ENCODE measurements around the gene VWA8. TPM values are rescaled to one million over a fixed set of nuclear protein-coding genes. Genes with fewer than 3 reads are reported as not detected.
"Not testable (repeated sequence)": the region's sequence is repeated elsewhere in the genome, so short reads cannot be mapped to it uniquely, and the experiment has no call there.

Gene VWA8
- total RNA-seq, 1 experiment from 2014 or later, result 9.9 TPM

- in situ Hi-C loops (cut with HindIII; ENCODE audit: low pct_unique_long_range_greater_than_20kb, low sequenced_read_pairs), result no loop called here
- no peak for DNase-seq (ENCODE audit: low read depth)
Measured at GRCh38 chr13:41631296-41631965, 329.5 kb downstream of the VWA8 start.

DNA sequence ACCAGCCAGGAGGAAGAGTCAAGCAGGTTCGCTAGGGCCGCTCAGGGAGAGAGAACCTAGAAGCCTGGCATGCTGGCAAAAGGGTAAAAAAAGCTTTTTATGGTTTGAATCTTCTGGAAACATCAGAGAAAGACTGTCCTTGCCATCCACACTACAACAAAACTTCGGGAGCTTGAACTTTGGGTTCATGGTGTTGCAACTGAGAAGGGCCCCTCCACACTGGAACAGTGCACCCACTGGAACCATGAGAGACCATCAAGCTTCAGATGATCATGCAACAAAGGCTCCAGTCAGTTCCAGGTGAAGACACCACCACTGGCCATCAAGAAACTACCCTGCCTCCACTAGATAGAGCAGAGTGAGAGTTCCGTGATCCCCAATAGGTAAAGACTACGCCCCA, 333.5 kb downstream of the VWA8 start:
- in situ Hi-C loops (cut with HindIII; ENCODE audit: low pct_unique_long_range_greater_than_20kb, low sequenced_read_pairs), result no loop called here
- DNase-seq (ENCODE audit: low read depth), result no peak

DNA sequence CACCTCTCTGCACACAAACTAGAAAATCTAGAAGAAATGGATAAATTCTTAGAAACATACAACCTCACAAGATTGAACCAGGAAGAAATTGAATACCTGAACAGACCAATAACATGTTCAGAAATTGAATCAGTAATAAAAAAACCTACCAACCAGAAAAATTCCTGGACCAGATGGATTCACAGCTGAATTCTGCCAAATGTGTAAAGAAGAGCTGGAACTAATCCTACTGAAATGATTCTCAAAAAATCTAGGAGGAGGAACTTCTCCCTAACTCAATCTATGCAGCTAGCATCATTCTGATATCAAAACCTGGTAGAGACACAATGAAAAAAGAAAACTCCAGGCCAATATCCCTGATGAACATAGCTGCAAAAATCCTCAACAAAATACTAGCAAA, 336.9 kb downstream of the VWA8 start:
- in situ Hi-C loops (cut with HindIII; ENCODE audit: low pct_unique_long_range_greater_than_20kb, low sequenced_read_pairs), result no loop called here
- no peak for DNase-seq (ENCODE audit: low read depth)

GRCh38 chr13:41622432-41623429, 338.2 kb downstream of the VWA8 start:
- in situ Hi-C loops (cut with HindIII; ENCODE audit: low pct_unique_long_range_greater_than_20kb, low sequenced_read_pairs), result no loop called here
- no peak for DNase-seq (ENCODE audit: low read depth)

DNA sequence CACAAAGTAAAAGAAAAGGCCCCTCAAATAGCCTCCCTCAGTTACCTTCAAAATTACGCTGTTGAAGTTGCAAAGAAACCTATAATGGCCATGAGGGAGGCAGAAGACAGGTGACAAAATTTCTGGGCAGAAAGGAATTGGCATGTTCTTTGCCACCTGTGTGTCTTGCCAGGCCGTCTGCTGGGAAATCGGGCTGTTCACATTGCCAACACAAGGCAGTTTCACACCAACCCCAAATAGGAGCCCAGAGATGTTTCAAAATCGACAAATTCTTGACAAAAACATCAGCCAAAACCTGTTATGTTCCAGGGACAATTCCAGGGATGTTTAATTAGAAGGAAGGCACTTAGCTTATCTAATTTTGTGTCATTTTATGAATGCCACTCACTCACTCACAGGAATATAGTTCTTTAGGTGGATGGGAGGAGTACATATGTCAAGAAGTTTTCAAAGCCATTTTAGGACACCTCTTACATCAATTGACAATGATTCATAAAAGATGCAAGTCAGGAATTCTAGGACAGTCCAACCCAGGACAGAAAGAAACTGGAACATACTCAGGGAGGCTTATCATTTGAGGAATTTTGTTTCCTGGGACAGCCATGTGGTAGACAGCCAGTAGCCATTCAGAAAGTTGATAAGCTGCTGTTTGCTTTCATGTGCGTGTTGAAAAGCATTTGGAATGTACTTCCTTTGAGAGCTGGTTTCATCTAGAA, 339.0 kb downstream of the VWA8 start:
- no peak for DNase-seq (ENCODE audit: low read depth)
- in situ Hi-C loops (cut with HindIII; ENCODE audit: low pct_unique_long_range_greater_than_20kb, low sequenced_read_pairs), result no loop called here

GRCh38 chr13:41617633-41618032, 343.3 kb downstream of the VWA8 start:
- DNase-seq (ENCODE audit: low read depth); in situ Hi-C loops (cut with HindIII; ENCODE audit: low pct_unique_long_range_greater_than_20kb, low sequenced_read_pairs): not testable (repeated sequence)

DNA sequence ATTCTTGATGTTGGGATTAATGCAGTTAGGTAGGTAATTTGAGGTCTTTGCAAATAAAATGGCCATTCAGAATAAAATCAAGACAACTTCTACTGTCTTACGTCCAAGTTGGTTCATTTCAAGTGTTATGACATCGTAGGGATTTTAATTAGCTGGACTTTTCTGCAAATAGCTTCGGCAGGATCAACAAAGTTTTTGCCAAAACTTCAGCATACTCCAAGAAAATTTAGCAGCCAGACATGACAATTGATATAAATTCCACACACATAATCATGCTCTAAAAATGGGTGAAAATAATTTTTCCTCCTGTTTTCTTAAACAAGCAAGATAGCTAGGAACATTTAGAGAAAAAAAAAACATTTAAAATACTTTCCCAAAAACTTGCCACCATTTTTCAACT, 344.8 kb downstream of the VWA8 start:
- in situ Hi-C loops (cut with HindIII; ENCODE audit: low pct_unique_long_range_greater_than_20kb, low sequenced_read_pairs), result no loop called here

GRCh38 chr13:41615528-41615855, 345.4 kb downstream of the VWA8 start:
- in situ Hi-C loops (cut with HindIII; ENCODE audit: low pct_unique_long_range_greater_than_20kb, low sequenced_read_pairs), result no loop called here

More for the DNA sequence above, 344.8 kb downstream of the VWA8 start:
- DNase-seq (ENCODE audit: low read depth), result no peak

GRCh38 chr13:41614671-41615527, 346.0 kb downstream of the VWA8 start:
- in situ Hi-C loops (cut with HindIII; ENCODE audit: low pct_unique_long_range_greater_than_20kb, low sequenced_read_pairs), result no loop called here

More at GRCh38 chr13:41615528-41615855, 345.4 kb downstream of the VWA8 start:
- no peak for DNase-seq (ENCODE audit: low read depth)

GRCh38 chr13:41613984-41614661, 346.8 kb downstream of the VWA8 start:
- DNase-seq (ENCODE audit: low read depth), result no peak
- in situ Hi-C loops (cut with HindIII; ENCODE audit: low pct_unique_long_range_greater_than_20kb, low sequenced_read_pairs), result no loop called here

More at GRCh38 chr13:41614671-41615527, 346.0 kb downstream of the VWA8 start:
- DNase-seq (ENCODE audit: low read depth), result no peak

- in situ Hi-C loops (cut with HindIII; ENCODE audit: low pct_unique_long_range_greater_than_20kb, low sequenced_read_pairs), result no loop called here
- no peak for DNase-seq (ENCODE audit: low read depth)
Measured at GRCh38 chr13:41613471-41613870, 347.4 kb downstream of the VWA8 start.

GRCh38 chr13:41611385-41611784, 349.5 kb downstream of the VWA8 start:
- in situ Hi-C loops (cut with HindIII; ENCODE audit: low pct_unique_long_range_greater_than_20kb, low sequenced_read_pairs), result no loop called here
- DNase-seq (ENCODE audit: low read depth), result no peak

DNA sequence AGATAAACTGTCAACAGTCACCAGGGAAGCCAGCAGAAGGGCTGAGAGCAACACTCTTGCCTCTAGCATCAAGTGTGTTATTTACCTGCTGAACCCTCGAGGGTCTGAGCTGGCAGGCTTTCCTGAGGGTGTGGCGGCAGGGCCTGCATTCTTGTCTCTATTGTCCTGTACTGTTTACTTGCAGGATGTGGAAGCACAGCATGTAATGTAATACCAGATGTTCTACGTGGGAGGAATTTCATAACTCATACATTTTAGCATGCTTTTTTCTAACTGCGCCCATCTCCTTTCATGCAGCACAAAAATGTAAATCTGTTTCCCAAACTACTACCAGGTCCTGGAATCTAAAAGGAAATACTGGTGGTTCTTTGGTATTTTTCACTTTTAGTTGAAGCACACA, 350.5 kb downstream of the VWA8 start:
- DNase-seq (ENCODE audit: low read depth), result no peak
- in situ Hi-C loops (cut with HindIII; ENCODE audit: low pct_unique_long_range_greater_than_20kb, low sequenced_read_pairs), result no loop called here

DNA sequence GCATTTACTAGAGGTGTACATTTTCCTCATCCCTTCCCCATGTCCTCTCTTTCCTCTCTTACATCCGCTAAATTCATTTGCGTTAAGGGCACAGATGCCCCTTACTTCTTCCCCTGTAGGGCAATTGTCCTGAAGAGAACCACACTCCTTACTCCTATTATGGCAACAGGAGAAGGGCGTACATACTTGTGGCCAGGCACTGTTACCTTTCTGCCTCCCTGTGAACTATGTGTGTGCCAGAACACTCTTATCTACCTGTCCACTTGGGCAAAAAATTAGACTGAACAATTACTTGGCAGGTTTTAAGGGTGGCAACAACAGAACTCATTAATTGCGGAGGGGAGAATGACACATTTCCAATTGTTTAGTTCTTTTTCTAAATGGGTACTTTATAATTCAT, 351.1 kb downstream of the VWA8 start:
- DNase-seq (ENCODE audit: low read depth), result no peak
- in situ Hi-C loops (cut with HindIII; ENCODE audit: low pct_unique_long_range_greater_than_20kb, low sequenced_read_pairs), result no loop called here

GRCh38 chr13:41608839-41609177, 352.1 kb downstream of the VWA8 start:
- DNase-seq (ENCODE audit: low read depth), result no peak
- in situ Hi-C loops (cut with HindIII; ENCODE audit: low pct_unique_long_range_greater_than_20kb, low sequenced_read_pairs), result no loop called here

DNA sequence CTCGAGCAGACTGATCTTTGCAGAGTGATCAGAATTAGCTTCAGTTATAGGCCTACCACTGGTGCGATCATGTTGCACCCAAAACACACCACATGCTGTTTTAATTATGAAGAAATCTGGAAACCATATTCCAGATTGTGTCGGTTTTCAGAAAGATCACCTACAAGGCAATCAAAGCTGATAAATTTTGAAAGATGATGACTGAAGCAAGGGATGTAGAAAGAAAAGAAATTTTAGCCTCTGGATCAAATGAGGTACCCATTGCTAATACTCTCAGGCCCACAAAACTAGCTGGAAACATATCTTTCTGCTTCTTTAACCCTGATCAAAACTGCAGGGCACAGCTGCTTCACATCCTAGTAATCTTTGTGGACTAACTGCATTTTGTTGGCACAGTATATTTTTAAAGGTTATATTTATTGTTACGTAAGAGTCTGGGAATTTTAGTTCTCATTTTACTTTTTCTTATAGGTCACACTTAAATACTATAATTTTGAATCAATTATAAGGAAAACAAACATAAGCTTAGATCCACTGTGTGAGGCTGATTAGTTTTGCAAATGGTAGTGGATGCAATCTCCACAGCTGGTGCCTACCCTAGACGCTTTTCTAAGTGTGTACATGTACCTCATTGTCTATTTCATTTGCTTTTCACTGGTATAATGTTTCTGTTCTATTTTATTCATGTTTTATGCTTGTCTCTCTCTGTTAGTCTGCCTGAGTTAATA, 352.6 kb downstream of the VWA8 start:
- DNase-seq (ENCODE audit: low read depth), result no peak
- in situ Hi-C loops (cut with HindIII; ENCODE audit: low pct_unique_long_range_greater_than_20kb, low sequenced_read_pairs), result no loop called here

DNA sequence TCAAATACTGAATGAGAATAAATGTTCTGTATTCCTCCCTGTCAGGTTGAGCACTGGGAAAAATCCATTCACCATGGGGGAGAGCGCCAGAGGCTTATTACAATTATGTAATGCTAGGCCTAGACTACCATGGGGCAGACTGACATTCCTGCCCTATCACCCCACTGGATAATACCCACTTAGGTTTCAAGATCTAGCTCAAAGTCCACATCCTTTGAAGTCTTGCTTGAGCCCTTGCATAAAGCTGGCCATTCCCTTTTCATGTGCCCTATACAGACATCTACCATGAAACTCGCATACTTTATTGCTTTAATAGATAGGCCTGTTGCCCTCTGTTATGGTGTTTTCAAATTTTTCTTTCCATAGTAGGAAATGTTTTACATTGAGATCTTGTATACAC, 354.3 kb downstream of the VWA8 start:
- in situ Hi-C loops (cut with HindIII; ENCODE audit: low pct_unique_long_range_greater_than_20kb, low sequenced_read_pairs), result no loop called here
- DNase-seq (ENCODE audit: low read depth), result no peak
